SK-N-SH treated with all-trans-retinoic acid at 6 μM for 48 hours (cell line): ENCODE measurements around the gene SH3PXD2A.

Source experiments
- ATAC-seq: fragments of 200-7000 bp; cut with Tn5 transposase; 3 replicates; pipeline ENCODE4 v1.9.1; 2020; ENCODE audit warnings: mild to moderate bottlenecking, moderate library complexity
- ARNTL ChIP-seq: fragments of 450-650 bp; formaldehyde crosslinking; IDR thresholded peaks from 2 replicates; pipeline ENCODE4 v1.5.0; 2020; ENCODE audit warnings: low read depth, mild to moderate bottlenecking, moderate library complexity, borderline replicate concordance
- BACH2 ChIP-seq: fragments of 250-450 bp; sonication (Bioruptor Pico); IDR thresholded peaks from 2 replicates; pipeline ENCODE4 v1.9.0; 2021; ENCODE audit warnings: mild to moderate bottlenecking, borderline replicate concordance
- CREB5 ChIP-seq: fragments of 250-450 bp; sonication (Bioruptor Pico); IDR thresholded peaks from 2 replicates; pipeline ENCODE4 v1.5.1; 2020; ENCODE audit warnings: low read depth, mild to moderate bottlenecking, moderate library complexity
- ESRRG ChIP-seq: fragments of 250-450 bp; sonication (Bioruptor Pico); IDR thresholded peaks from 2 replicates; pipeline ENCODE4 v1.6.1; 2021; ENCODE audit warnings: mild to moderate bottlenecking
- GLIS3 ChIP-seq: fragments of 250-450 bp; sonication (Bioruptor Pico); IDR thresholded peaks from 2 replicates; pipeline ENCODE4 v1.5.0; 2020; ENCODE audit warnings: mild to moderate bottlenecking, moderate library complexity
- ISL1 ChIP-seq: fragments of 250-450 bp; sonication (Bioruptor Pico); IDR thresholded peaks from 2 replicates; pipeline ENCODE4 v2.1.2; 2022; ENCODE audit warnings: mild to moderate bottlenecking, moderate library complexity
- OSR1 ChIP-seq: fragments of 250-450 bp; sonication (Bioruptor Pico); IDR thresholded peaks from 2 replicates; pipeline ENCODE4 v1.8.0; 2022; ENCODE audit warnings: moderate library complexity, mild to moderate bottlenecking, inconsistent platforms
- PATZ1 ChIP-seq: fragments of 250-450 bp; sonication (Bioruptor Pico); IDR thresholded peaks from 2 replicates; pipeline ENCODE4 v1.8.0; 2020; ENCODE audit warnings: mild to moderate bottlenecking, moderate library complexity, borderline replicate concordance
- POU6F1 ChIP-seq: fragments of 250-450 bp; sonication (Bioruptor Pico); IDR thresholded peaks from 2 replicates; pipeline ENCODE4 v1.8.0; 2021; ENCODE audit warnings: low read depth, mild to moderate bottlenecking, moderate library complexity, borderline replicate concordance
- PPARA ChIP-seq: fragments of 250-450 bp; sonication (Bioruptor Pico); IDR thresholded peaks from 2 replicates; pipeline ENCODE4 v1.5.0; 2020; ENCODE audit warnings: mild to moderate bottlenecking, borderline replicate concordance
- RARB ChIP-seq: fragments of 250-450 bp; sonication (Bioruptor Pico); IDR thresholded peaks from 2 replicates; pipeline ENCODE4 v1.8.0; 2021; ENCODE audit warnings: mild to moderate bottlenecking, moderate library complexity
- SNAI2 ChIP-seq: fragments of 250-450 bp; sonication (Bioruptor Pico); IDR thresholded peaks from 2 replicates; pipeline ENCODE4 v1.5.0; 2020; ENCODE audit warnings: mild to moderate bottlenecking, moderate library complexity
- TCF4 ChIP-seq: fragments of 250-450 bp; sonication (Bioruptor Pico); IDR thresholded peaks from 2 replicates; pipeline ENCODE4 v1.8.0; 2021; ENCODE audit warnings: mild to moderate bottlenecking, moderate library complexity, borderline replicate concordance
- TOX ChIP-seq: fragments of 250-450 bp; sonication (Bioruptor Pico); IDR thresholded peaks from 2 replicates; pipeline ENCODE4 v1.8.0; 2021; ENCODE audit warnings: mild to moderate bottlenecking, moderate library complexity, borderline replicate concordance
- TSHZ2 ChIP-seq: fragments of 250-450 bp; sonication (Bioruptor Pico); IDR thresholded peaks from 2 replicates; pipeline ENCODE4 v1.5.0; 2020; ENCODE audit warnings: mild to moderate bottlenecking, moderate library complexity
- ZC3H10 ChIP-seq: fragments of 250-450 bp; sonication (Bioruptor Pico); IDR thresholded peaks from 2 replicates; pipeline ENCODE4 v1.5.1; 2021; ENCODE audit warnings: mild to moderate bottlenecking, moderate library complexity
- ZFP3 ChIP-seq: fragments of 250-450 bp; sonication (Bioruptor Pico); IDR thresholded peaks from 2 replicates; pipeline ENCODE4 v1.5.0; 2020; ENCODE audit warnings: mild to moderate bottlenecking, moderate library complexity
- ZFP30 ChIP-seq: fragments of 450-650 bp; formaldehyde crosslinking; IDR thresholded peaks from 2 replicates; pipeline ENCODE4 v1.5.0; 2022; ENCODE audit warnings: mild to moderate bottlenecking, moderate library complexity
- ZNF565 ChIP-seq: fragments of 450-650 bp; formaldehyde crosslinking; conservative IDR thresholded peaks from 2 replicates; pipeline ENCODE4 v1.5.0; 2020; ENCODE audit warnings: low read depth, mild to moderate bottlenecking, moderate library complexity
- ZNF70 ChIP-seq: fragments of 450-650 bp; formaldehyde crosslinking; IDR thresholded peaks from 2 replicates; pipeline ENCODE4 v1.5.0; 2020; ENCODE audit warnings: mild to moderate bottlenecking, moderate library complexity
- ZNF8 ChIP-seq: fragments of 450-650 bp; formaldehyde crosslinking; IDR thresholded peaks from 2 replicates; pipeline ENCODE4 v1.5.0; 2020; ENCODE audit warnings: mild to moderate bottlenecking, moderate library complexity

SH3PXD2A gene

GRCh38 chr10:103548581-103549348 lies 306.6 kb downstream of the SH3PXD2A start (continued):
- TF ChIP-seq ESRRG (no peak), ZFP3 (CRISPR knock-in tag) (no peak), TCF4 (CRISPR knock-in tag) (no peak)

- TF ChIP-seq ZNF8 (CRISPR knock-in tag) (no peak), BACH2 (CRISPR knock-in tag) (no peak), ZNF565 (CRISPR knock-in tag) (no peak), RARB (no peak), POU6F1 (CRISPR knock-in tag) (no peak), PPARA (CRISPR knock-in tag) (no peak), ESRRG (no peak), CREB5 (CRISPR knock-in tag) (no peak), PATZ1 (no peak), TCF4 (CRISPR knock-in tag) (no peak)
- no peak for ATAC-seq
Measured at GRCh38 chr10:103548006-103548405, 307.4 kb downstream of the SH3PXD2A start.

- TF ChIP-seq ZFP3 (CRISPR knock-in tag) (no peak), RARB (no peak)
- ATAC-seq = no peak
Measured at GRCh38 chr10:103547391-103547946, 307.9 kb downstream of the SH3PXD2A start.

- ATAC-seq = no peak
- TF ChIP-seq ZNF70 (CRISPR knock-in tag) (no peak), ZNF8 (CRISPR knock-in tag) (no peak), GLIS3 (CRISPR knock-in tag) (no peak)
Measured at GRCh38 chr10:103546401-103546800, 309.0 kb downstream of the SH3PXD2A start.

- no peak for TF ChIP-seq TCF4 (CRISPR knock-in tag)
- ATAC-seq = no peak
Measured at GRCh38 chr10:103545771-103546281, 309.6 kb downstream of the SH3PXD2A start.

GRCh38 chr10:103545366-103545765 lies 310.0 kb downstream of the SH3PXD2A start:
- no peak for ATAC-seq
- no peak for TF ChIP-seq OSR1 (CRISPR knock-in tag)
- no peak for TF ChIP-seq BACH2 (CRISPR knock-in tag)
- TF ChIP-seq TOX (CRISPR knock-in tag) = no peak
- TF ChIP-seq ZFP30 (CRISPR knock-in tag) = no peak
- no peak for TF ChIP-seq ZNF8 (CRISPR knock-in tag)
- no peak for TF ChIP-seq SNAI2 (CRISPR knock-in tag)
- no peak for TF ChIP-seq CREB5 (CRISPR knock-in tag)
- TF ChIP-seq POU6F1 (CRISPR knock-in tag) = no peak
- no peak for TF ChIP-seq ISL1 (CRISPR knock-in tag)
- TF ChIP-seq TSHZ2 (CRISPR knock-in tag) = no peak
- no peak for TF ChIP-seq ZFP3 (CRISPR knock-in tag)
- TF ChIP-seq TCF4 (CRISPR knock-in tag) = no peak
- TF ChIP-seq ZC3H10 (CRISPR knock-in tag) = no peak
- TF ChIP-seq ARNTL = no peak
